Suppressor macrophage treated with lipopolysaccharide for 1 hour (primary cell): ENCODE results near the gene ARID3B.
"Not testable (repeated sequence)": the region's sequence is repeated elsewhere in the genome, so short reads cannot be mapped to it uniquely, and the experiment has no call there.

Experiments used
- DNase-seq, 3 donors: peaks; one replicate each; pipeline ENCODE4 v3.0.0-alpha.2; 2020 to 2022

Gene ARID3B

GRCh38 chr15:74540761-74541493 lies at the start of gene ARID3B:
ARID3B (plus strand) TSS chr15:74541220; CDS start chr15:74543937, 2,717 bp downstream.
- DNase-seq, result peak; percentile 98 to 99 (median 98)

- no peak for DNase-seq
These were observed 44.4 kb upstream of the ARID3B start for GRCh38 chr15:74496648-74497047.

GRCh38 chr15:74497584-74497983 lies 43.4 kb upstream of the ARID3B start:
- DNase-seq, result no peak

- DNase-seq, result no peak
These were observed 41.7 kb upstream of the ARID3B start for GRCh38 chr15:74499366-74499765.

- no peak for DNase-seq
These were observed 40.6 kb upstream of the ARID3B start for GRCh38 chr15:74500401-74500800.

- DNase-seq, result no peak
These were observed 38.7 kb upstream of the ARID3B start for GRCh38 chr15:74502301-74502700.

- DNase-seq, result peak in 2 of 3 donors; percentile 40 to 42
These were observed 36.6 kb upstream of the ARID3B start for GRCh38 chr15:74504418-74504817.

- DNase-seq, result peak; percentile 46 to 62 (median 53)
These were observed 36.2 kb upstream of the ARID3B start for GRCh38 chr15:74504836-74505235.

GRCh38 chr15:74505837-74506514 lies 35.0 kb upstream of the ARID3B start:
- no peak for DNase-seq

- DNase-seq, result no peak
These were observed 34.5 kb upstream of the ARID3B start for GRCh38 chr15:74506515-74506840.

- peak; percentile 52 to 58 (median 53) for DNase-seq
These were observed 29.4 kb upstream of the ARID3B start for GRCh38 chr15:74511583-74511982.

- not testable (repeated sequence) for DNase-seq
These were observed 27.0 kb upstream of the ARID3B start for GRCh38 chr15:74514059-74514458.

GRCh38 chr15:74517096-74517495 lies 23.9 kb upstream of the ARID3B start:
- DNase-seq, result no peak

- no peak for DNase-seq
These were observed 21.7 kb upstream of the ARID3B start for GRCh38 chr15:74519311-74519710.

GRCh38 chr15:74520407-74520806 lies 20.6 kb upstream of the ARID3B start:
- DNase-seq, result no peak

- DNase-seq, result peak in 1 of 3 donors; percentile 19
These were observed 17.0 kb upstream of the ARID3B start for GRCh38 chr15:74523982-74524381.

GRCh38 chr15:74525309-74525708 lies 15.7 kb upstream of the ARID3B start:
- peak in 2 of 3 donors; percentile 44 to 46 for DNase-seq

GRCh38 chr15:74525945-74526344 lies 15.1 kb upstream of the ARID3B start:
- DNase-seq, result peak in 2 of 3 donors; percentile 43 to 54

GRCh38 chr15:74528876-74529275 lies 12.1 kb upstream of the ARID3B start:
- no peak for DNase-seq

GRCh38 chr15:74529921-74530320 lies 11.1 kb upstream of the ARID3B start:
- peak; percentile 75 to 87 (median 86) for DNase-seq

GRCh38 chr15:74530771-74531143 lies 10.3 kb upstream of the ARID3B start:
- no peak for DNase-seq

GRCh38 chr15:74531144-74531811 lies 9.7 kb upstream of the ARID3B start:
- no peak for DNase-seq

GRCh38 chr15:74535388-74536084 lies 5.5 kb upstream of the ARID3B start:
- peak; percentile 76 to 87 (median 81) for DNase-seq
